ENCODE data around the gene LAMB1.

Gene LAMB1

GRCh38 chr7:108016841-108017775 lies 14.1 kb upstream of the LAMB1 start:
- peak; percentile 77 for DNase-seq

- DNase-seq, result no peak
Observed at GRCh38 chr7:108015740-108016139, 12.8 kb upstream of the LAMB1 start.

- DNase-seq, result no peak
Observed at GRCh38 chr7:108014747-108015682, 12.1 kb upstream of the LAMB1 start.

DNA sequence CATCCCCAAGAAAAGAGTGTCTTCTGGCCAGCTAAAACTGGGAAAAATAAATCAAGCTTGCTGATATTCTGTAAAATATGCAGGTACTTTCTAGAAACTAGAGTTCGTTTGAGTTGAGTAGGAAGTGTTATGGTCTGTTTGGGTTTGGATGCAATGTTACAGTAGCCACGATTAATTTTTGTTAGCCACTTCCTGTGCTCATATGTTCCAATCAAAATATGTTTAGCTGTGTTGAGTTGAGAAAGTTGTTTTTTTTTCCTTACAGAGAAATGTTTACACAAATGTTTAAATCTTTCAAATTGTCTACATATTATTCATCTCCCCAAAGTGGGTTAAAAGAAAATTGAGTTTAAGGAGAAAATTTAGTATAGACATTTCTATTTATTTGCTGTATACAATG lies 11.3 kb upstream of the LAMB1 start:
- DNase-seq, result no peak

- DNase-seq, result no peak
Observed at GRCh38 chr7:108012499-108013430, 9.8 kb upstream of the LAMB1 start.

GRCh38 chr7:108010377-108010776 lies 7.4 kb upstream of the LAMB1 start:
- no peak for DNase-seq

DNA sequence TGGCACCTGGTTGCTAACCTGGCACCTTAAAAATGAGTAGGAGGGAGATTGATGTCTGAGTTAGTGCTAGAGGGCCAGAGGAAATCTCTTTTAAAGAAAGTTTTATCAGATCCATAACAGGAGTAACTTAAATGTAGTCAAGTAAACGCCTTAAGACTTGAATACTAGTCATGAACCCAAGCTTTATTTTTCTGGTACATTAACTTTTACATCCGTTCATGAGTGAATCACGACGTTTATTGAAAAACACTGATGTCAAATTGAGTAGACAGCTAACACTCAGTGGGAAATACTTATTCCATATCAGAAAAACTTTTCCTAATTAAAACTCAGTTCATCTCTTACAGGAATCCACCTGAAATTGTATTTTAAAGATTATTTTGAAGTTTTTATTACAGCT lies 6.9 kb upstream of the LAMB1 start:
- DNase-seq, result no peak

DNA sequence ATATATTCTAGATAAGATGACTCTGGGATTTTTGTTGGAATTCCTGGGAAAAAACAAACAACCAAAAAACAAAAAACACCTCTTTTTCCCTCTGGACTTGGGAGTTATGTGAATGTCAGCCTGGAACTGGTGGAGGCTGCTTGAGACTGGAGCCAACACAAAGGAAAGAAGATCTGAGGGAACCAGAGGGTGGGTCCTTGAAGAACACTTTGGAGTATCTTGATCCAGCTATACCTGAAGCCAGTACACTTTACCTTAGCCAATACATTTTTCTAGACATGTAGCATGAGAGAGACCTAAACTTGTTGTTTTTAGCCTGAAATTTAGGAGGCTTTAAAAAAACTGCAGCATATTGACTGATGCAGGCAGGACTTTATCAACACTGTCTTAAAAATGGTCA lies 5.9 kb upstream of the LAMB1 start:
- no peak for DNase-seq

GRCh38 chr7:108008240-108008639 lies 5.3 kb upstream of the LAMB1 start:
- no peak for DNase-seq

DNA sequence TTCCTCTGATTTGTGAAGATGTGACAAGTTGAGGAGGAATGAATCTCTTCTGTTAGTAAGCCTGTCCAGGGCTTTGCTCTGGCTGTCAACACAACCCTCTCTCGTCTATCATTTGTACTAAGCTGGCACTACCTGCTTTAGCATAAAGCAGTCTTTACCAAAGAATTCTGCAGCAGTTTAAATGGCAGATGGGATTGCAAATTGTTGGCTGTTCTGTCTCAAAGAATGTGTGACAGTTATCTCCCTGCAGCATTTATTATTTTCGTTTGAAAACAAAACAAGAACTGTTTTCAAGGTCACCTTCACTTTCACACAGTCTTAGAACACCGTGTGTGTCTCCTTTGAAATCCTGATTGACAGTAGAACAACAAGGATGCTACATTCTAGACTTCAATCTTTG lies 4.8 kb upstream of the LAMB1 start:
- DNase-seq, result no peak

- DNase-seq, result no peak
Observed at GRCh38 chr7:108007261-108007660, 4.3 kb upstream of the LAMB1 start.

- no peak for DNase-seq
Observed at GRCh38 chr7:108004220-108005142, 1.5 kb upstream of the LAMB1 start.

DNA sequence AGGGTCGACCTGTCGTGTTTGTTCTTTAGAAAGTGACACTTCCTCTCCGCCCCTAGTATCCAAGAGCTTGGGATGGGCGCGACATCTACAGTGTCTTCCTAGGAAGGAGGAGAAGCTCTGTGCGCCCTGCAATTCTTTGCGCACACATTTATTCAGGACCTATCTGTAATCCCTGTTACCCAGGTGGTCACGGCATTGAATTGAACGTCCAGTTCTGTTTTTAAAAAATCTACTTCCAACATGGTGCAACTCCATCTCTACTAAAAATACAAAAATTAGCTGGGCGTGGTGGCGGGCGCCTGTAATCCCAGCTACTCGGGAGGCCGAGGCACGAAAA lies 606 bp upstream of the LAMB1 start:
- DNase-seq, result no peak

- DNase-seq, result peak; percentile 68
Observed at GRCh38 chr7:108001764-108002725, 916 bp downstream of the LAMB1 start.

DNA sequence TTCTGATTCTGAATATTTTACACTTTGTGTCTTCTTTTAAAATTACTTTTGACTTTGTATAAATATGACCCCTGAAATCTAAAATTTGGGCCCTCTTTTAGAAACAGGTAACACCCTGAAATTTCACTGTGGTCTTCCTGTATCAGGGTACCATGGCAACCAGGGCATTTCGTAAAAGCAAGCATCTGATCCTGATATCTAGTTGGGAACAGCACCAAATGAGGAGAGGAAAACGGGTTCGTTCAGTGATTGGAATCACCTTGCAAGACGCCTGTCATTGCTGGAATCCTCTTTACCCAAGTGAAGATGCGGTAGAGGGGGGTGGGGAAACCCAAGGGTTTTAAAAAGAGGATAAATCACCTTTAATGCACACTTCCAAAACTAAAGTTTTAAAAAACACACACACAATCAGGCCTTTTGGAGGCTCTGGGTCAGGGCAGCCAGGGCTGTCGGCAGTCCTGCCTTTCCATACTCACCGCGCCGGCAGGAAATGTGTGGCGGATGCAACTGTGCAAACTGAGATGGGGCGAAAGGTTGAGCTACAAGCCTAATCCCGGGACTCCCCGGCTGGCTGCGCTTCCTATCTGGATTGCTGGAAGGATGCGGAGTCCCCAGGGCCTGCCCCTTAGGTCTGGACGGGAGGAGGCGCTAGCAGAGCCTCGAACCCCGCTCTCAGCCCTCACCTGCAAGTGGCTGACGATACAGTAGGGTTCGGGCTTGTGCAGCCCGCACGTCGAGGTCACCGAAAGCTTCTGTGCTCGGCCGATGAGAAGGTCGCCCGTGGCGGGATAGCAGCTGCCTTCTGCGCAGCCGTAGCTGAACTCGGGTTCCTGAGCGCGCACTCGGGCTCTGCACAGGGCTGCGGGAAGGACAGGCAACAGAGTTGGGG lies 1.8 kb downstream of the LAMB1 start:
- no peak for DNase-seq

DNA sequence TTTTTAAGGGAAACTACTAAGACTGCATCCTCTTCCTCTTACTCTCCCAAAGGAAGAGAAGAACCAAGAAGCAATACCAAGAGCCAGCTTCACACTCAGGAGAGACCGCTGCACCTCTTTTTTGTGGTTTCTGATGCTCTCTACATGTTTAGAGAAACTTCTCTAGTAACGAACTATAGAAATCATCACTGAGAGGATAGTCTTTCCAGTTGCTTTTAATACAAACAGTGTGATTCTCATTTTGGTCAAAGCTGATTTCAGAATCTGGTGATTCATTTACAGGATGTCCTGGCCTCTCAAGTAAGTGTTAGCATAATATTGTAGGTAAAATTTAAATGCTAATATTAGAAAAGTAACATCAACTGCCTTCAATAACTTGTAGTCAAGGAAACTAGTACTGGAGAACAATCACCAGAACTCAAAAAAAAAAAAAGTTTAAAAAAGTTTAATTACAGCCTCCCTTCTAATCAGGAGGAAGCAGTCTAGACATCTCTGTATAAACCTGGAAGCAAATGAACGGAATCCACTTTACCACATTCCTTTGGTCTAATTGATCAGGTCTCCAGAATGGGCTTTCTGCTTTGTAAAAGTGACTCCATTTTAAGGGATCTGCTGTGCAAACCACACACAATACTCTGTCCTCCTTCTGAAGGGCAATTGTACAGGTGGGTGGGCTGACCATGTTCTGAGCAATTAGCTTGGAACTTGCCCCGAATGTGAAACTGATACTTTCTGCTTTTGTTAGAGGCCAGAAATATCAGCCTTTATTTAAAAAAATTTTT lies 3.0 kb downstream of the LAMB1 start:
- DNase-seq, result no peak

GRCh38 chr7:107998660-107999480 lies 4.1 kb downstream of the LAMB1 start:
- no peak for DNase-seq

- DNase-seq, result no peak
Observed at GRCh38 chr7:107998150-107998549, 4.8 kb downstream of the LAMB1 start.
